HL-60 (cell line): ENCODE measurements around the gene AIF1L.

Source experiments
- POLR2AphosphoS5 ChIP-seq: IDR thresholded peaks from 2 replicates; pipeline ENCODE4 v1.6.1; 2012; ENCODE audit warnings: low read depth
- TF ChIP-seq, protein P1 (sequence below): IDR thresholded peaks from one replicate; pipeline ENCODE4 v1.5.1; 2011; ENCODE audit warnings: low read length, control low read depth, inconsistent platforms; ENCODE audit not compliant: insufficient read depth
- TF ChIP-seq, protein P2 (sequence below): IDR thresholded peaks from 2 replicates; pipeline ENCODE4 v1.6.1; 2012; ENCODE audit warnings: low read depth; ENCODE audit not compliant: insufficient replicate concordance

DNA sequence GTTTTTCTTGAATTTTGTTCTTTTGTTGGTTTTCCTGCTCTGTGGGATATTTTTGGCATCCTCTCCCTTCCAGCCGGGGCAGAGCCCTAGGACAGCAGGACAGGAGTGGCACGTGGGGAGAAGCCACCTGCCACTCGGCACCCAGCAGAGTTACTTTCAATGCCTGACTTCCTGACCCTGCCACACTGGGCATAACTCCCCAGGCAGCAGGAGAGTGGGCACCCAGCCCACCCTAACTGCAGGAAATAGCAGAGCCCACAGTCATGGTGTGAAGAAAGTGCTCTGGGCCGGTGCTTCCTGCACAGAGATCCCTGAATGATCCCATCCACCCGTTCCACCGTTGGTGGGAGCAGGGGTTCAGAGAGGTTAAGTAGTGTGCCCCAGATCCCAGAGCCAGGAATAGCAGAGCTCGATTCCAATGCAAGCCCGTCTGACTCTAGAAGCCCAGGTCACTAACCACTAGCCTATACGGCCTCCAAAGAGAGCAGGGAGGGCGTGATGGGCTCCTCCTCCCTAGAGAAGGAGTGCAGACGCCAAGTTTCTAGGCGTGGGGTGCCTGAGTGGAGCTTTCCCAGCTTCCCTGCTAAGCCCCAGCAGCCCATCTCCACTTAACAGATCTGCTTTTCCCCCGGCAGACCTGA, 20.9 kb downstream of the AIF1L start:
- TF ChIP-seq, protein P1, sequence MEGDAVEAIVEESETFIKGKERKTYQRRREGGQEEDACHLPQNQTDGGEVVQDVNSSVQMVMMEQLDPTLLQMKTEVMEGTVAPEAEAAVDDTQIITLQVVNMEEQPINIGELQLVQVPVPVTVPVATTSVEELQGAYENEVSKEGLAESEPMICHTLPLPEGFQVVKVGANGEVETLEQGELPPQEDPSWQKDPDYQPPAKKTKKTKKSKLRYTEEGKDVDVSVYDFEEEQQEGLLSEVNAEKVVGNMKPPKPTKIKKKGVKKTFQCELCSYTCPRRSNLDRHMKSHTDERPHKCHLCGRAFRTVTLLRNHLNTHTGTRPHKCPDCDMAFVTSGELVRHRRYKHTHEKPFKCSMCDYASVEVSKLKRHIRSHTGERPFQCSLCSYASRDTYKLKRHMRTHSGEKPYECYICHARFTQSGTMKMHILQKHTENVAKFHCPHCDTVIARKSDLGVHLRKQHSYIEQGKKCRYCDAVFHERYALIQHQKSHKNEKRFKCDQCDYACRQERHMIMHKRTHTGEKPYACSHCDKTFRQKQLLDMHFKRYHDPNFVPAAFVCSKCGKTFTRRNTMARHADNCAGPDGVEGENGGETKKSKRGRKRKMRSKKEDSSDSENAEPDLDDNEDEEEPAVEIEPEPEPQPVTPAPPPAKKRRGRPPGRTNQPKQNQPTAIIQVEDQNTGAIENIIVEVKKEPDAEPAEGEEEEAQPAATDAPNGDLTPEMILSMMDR, result no peak
- TF ChIP-seq POLR2AphosphoS5, result no peak
- TF ChIP-seq, protein P2, sequence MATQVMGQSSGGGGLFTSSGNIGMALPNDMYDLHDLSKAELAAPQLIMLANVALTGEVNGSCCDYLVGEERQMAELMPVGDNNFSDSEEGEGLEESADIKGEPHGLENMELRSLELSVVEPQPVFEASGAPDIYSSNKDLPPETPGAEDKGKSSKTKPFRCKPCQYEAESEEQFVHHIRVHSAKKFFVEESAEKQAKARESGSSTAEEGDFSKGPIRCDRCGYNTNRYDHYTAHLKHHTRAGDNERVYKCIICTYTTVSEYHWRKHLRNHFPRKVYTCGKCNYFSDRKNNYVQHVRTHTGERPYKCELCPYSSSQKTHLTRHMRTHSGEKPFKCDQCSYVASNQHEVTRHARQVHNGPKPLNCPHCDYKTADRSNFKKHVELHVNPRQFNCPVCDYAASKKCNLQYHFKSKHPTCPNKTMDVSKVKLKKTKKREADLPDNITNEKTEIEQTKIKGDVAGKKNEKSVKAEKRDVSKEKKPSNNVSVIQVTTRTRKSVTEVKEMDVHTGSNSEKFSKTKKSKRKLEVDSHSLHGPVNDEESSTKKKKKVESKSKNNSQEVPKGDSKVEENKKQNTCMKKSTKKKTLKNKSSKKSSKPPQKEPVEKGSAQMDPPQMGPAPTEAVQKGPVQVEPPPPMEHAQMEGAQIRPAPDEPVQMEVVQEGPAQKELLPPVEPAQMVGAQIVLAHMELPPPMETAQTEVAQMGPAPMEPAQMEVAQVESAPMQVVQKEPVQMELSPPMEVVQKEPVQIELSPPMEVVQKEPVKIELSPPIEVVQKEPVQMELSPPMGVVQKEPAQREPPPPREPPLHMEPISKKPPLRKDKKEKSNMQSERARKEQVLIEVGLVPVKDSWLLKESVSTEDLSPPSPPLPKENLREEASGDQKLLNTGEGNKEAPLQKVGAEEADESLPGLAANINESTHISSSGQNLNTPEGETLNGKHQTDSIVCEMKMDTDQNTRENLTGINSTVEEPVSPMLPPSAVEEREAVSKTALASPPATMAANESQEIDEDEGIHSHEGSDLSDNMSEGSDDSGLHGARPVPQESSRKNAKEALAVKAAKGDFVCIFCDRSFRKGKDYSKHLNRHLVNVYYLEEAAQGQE, result no peak
